Measurements from ENCODE around the gene UTF1.

GRCh38 chr10:133210398-133211140, 19.4 kb upstream of the UTF1 start:
- TF ChIP-seq POLR2A (IDR thresholded peaks at IDR 0.05) = no peak
- TF ChIP-seq, protein P1, sequence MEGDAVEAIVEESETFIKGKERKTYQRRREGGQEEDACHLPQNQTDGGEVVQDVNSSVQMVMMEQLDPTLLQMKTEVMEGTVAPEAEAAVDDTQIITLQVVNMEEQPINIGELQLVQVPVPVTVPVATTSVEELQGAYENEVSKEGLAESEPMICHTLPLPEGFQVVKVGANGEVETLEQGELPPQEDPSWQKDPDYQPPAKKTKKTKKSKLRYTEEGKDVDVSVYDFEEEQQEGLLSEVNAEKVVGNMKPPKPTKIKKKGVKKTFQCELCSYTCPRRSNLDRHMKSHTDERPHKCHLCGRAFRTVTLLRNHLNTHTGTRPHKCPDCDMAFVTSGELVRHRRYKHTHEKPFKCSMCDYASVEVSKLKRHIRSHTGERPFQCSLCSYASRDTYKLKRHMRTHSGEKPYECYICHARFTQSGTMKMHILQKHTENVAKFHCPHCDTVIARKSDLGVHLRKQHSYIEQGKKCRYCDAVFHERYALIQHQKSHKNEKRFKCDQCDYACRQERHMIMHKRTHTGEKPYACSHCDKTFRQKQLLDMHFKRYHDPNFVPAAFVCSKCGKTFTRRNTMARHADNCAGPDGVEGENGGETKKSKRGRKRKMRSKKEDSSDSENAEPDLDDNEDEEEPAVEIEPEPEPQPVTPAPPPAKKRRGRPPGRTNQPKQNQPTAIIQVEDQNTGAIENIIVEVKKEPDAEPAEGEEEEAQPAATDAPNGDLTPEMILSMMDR (IDR thresholded peaks at IDR 0.05) = no peak
- no peak for TF ChIP-seq EP300 (IDR thresholded peaks at IDR 0.05)
